Colonic mucosa (tissue), 4 donors: ENCODE data around the gene COL4A2. TPM values are rescaled to one million over a fixed set of nuclear protein-coding genes. Genes with fewer than 3 reads are reported as not detected.

ENCODE experiments used
- DNase-seq: peaks from one replicate; pipeline ENCODE4 v3.0.0-alpha.2; 2020
- H3K27ac ChIP-seq: fragments of 200-600 bp; one replicate; pipeline ENCODE4 v1.8.0; 2021
- H3K27me3 ChIP-seq: fragments of 200-600 bp; one replicate; pipeline ENCODE4 v1.8.0; 2021
- H3K36me3 ChIP-seq: fragments of 200-600 bp; one replicate; pipeline ENCODE4 v1.8.0; 2021
- H3K4me1 ChIP-seq: fragments of 200-600 bp; one replicate; pipeline ENCODE4 v1.8.0; 2021; ENCODE audit warnings: mild to moderate bottlenecking
- H3K4me3 ChIP-seq: fragments of 200-600 bp; one replicate; pipeline ENCODE4 v1.8.0; 2021
- H3K9ac ChIP-seq, 2 donors: one replicate each; pipeline ENCODE4 v1.7.0; 2013; ENCODE audit warnings: control low read depth in 2 of 2, low read depth in 2 of 2, low read length in 2 of 2
- H3K9me3 ChIP-seq: fragments of 200-600 bp; one replicate; pipeline ENCODE4 v1.8.0; 2021
- CTCF ChIP-seq: fragments of 200-600 bp; IDR thresholded peaks from one replicate; pipeline ENCODE4 v1.8.0; 2022; ENCODE audit warnings: antibody characterized with exemption, mild to moderate bottlenecking
- intact Hi-C: fragments of 100-400 bp; cut with DNase I; formaldehyde crosslinking; loops from one replicate; pipeline ENCODE4 v1.14.1; 2022
- total RNA-seq, 2 donors: library from RNA; stranded (reverse); fragmentation: NEBNext Ultra II Directional in 1 of 2; extraction: Animal tissue kit (Norgen Biotek cat#: 25700) in 1 of 2; gene quantifications; one replicate each; pipeline ENCODE4 v1.2.1, GENCODE V29; 2021
- donor health status: healthy.
- donor health status: DM: no; HTN: no; CAD: no.
- donor health status: DM: no; HTN: no; CAD: no.

Gene COL4A2
- total RNA-seq, 2 donors from 2014 or later: 61.1 to 111 TPM

GRCh38 chr13:110472904-110473563 lies 165.9 kb downstream of the COL4A2 start:
- no peak for TF ChIP-seq CTCF
- no peak for DNase-seq
- Histone ChIP-seq H3K4me3 (no peak overlapping the region), H3K9me3 (no peaks in the 10 kb centered on the region), H3K4me1 (no peaks in the 10 kb centered on the region), H3K9ac (no peak overlapping the region), H3K27ac (no peak overlapping the region), H3K27me3 (no peaks in the 10 kb centered on the region), H3K36me3 (no peaks in the 10 kb centered on the region)
- intact Hi-C loops: no loop called here

GRCh38 chr13:110474713-110475112 lies 167.6 kb downstream of the COL4A2 start:
- no peak overlapping the region for H3K27ac ChIP-seq
- no peaks in the 10 kb centered on the region for H3K27me3 ChIP-seq
- H3K4me1 ChIP-seq: no peaks in the 10 kb centered on the region
- TF ChIP-seq CTCF: no peak
- H3K4me3 ChIP-seq: no peak overlapping the region
- H3K9me3 ChIP-seq: no peaks in the 10 kb centered on the region
- H3K9ac ChIP-seq: no peak overlapping the region
- H3K36me3 ChIP-seq: no peaks in the 10 kb centered on the region
- intact Hi-C loops: no loop called here
- no peak for DNase-seq

- DNase-seq: no peak
- TF ChIP-seq CTCF: no peak
- Histone ChIP-seq H3K27ac (no peak overlapping the region), H3K27me3 (no peaks in the 10 kb centered on the region), H3K9me3 (no peaks in the 10 kb centered on the region), H3K9ac (no peak overlapping the region), H3K4me1 (no peaks in the 10 kb centered on the region), H3K4me3 (no peak overlapping the region), H3K36me3 (no peaks in the 10 kb centered on the region)
- intact Hi-C loops: no loop called here
Measured at GRCh38 chr13:110475117-110475516, 168.0 kb downstream of the COL4A2 start.

GRCh38 chr13:110475550-110476219 lies 168.6 kb downstream of the COL4A2 start:
- Histone ChIP-seq H3K9me3 (no peaks in the 10 kb centered on the region), H3K4me3 (no peak overlapping the region), H3K4me1 (no peaks in the 10 kb centered on the region), H3K27ac (no peak overlapping the region), H3K27me3 (no peaks in the 10 kb centered on the region), H3K36me3 (no peaks in the 10 kb centered on the region), H3K9ac (no peak overlapping the region)
- no peak for TF ChIP-seq CTCF
- no peak for DNase-seq
- intact Hi-C loops: no loop called here

GRCh38 chr13:110476220-110476617 lies 169.1 kb downstream of the COL4A2 start:
- no peaks in the 10 kb centered on the region for H3K9me3 ChIP-seq
- intact Hi-C loops: no loop called here
- no peak for DNase-seq
- no peak overlapping the region for H3K27ac ChIP-seq
- H3K9ac ChIP-seq: no peak overlapping the region
- no peak for TF ChIP-seq CTCF
- no peaks in the 10 kb centered on the region for H3K36me3 ChIP-seq
- no peaks in the 10 kb centered on the region for H3K4me1 ChIP-seq
- H3K27me3 ChIP-seq: no peaks in the 10 kb centered on the region
- H3K4me3 ChIP-seq: no peak overlapping the region
